ENCODE results near the gene NPR1. TPM values are rescaled to one million over a fixed set of nuclear protein-coding genes. Genes with fewer than 3 reads are reported as not detected.
"Not testable (repeated sequence)": the region's sequence is repeated elsewhere in the genome, so short reads cannot be mapped to it uniquely, and the experiment has no call there.

The NPR1 gene
- total and polyA plus RNA-seq, 2 donors (not counting 3 experiments of a cell fraction or from before 2014, with no cell fraction given), result 9.8 to 13.3 TPM

- POLR2A ChIA-PET, result interaction anchor here (1.4 to 1.6 kb wide), 2 partner anchors 37 to 45 kb away, joined by 4 to 6 read pairs; partner anchors contain the start of genes CHTOP and S100A13
- Histone ChIP-seq H3K4me2 (ENCODE audit: insufficient read depth, low read length) (peak overlapping the region; percentile 83), H3K4me3 (replicated peaks in 1 of 3; ENCODE audit: insufficient read depth in 1 of 3, low read depth in 1 of 3, low read length in 3 of 3) (peak overlapping the region; percentile 21 to 71 (median 31)), H3K27ac (ENCODE audit: insufficient read depth, low read depth, low read length) (peak overlapping the region; percentile 58), H3K4me1 (ENCODE audit: control insufficient read depth, extremely low read depth, insufficient read depth, low read length) (peaks cover 11% of the 10 kb centered on the region), H2AFZ (ENCODE audit: low read depth, low read length) (peak overlapping the region; percentile 70), H3K79me2 (ENCODE audit: control insufficient read depth, insufficient read depth, low read length) (peaks cover 36% of the 10 kb centered on the region), H3K36me3 (ENCODE audit: control insufficient read depth in 2 of 2, extremely low read depth in 1 of 2, insufficient read depth in 2 of 2, low read length in 2 of 2) (peaks cover 12 to 17% of the 10 kb centered on the region in 2 experiments), H3K9ac (replicated peaks; ENCODE audit: extremely low read depth, insufficient read depth, low read length) (peak overlapping the region; percentile 68)
- H3K9me1 ChIP-seq (replicated peaks; ENCODE audit: control insufficient read depth, extremely low read depth, insufficient read depth, low read length); BruUV-seq (replicated peaks); H3K9me3 ChIP-seq (replicated peaks; ENCODE audit: control insufficient read depth, insufficient read depth, low read length); dilution Hi-C loops (cut with MboI; ENCODE audit: extremely low pct_ligation_motif_present, low sequenced_read_pairs); H4K20me1 ChIP-seq (replicated peaks; ENCODE audit: control insufficient read depth, extremely low read depth, insufficient read depth, low read length); DNase-seq (ENCODE audit: low read depth, low spot score); H3K27me3 ChIP-seq (ENCODE audit: control insufficient read depth in 2 of 2, insufficient read depth in 2 of 2, low read length in 2 of 2): not testable (repeated sequence)
- peak; percentile 80 for FAIRE-seq
- CTCF ChIA-PET, result interaction anchor here (0.6 to 2.0 kb wide), 10 partner anchors 38 to 315 kb away, joined by 3 to 13 read pairs (median 4); partner anchors contain the start of genes CHTOP, INTS3, RAB13 and S100A13
- intact Hi-C loops (cut with micrococcal nuclease), result loop anchor here (5.0 kb wide), 1 partner anchor 39 kb away; the partner anchor contains the start of gene CHTOP
Measured at GRCh38 chr1:153671628-153672353, 6.7 kb upstream of the NPR1 start.

DNA sequence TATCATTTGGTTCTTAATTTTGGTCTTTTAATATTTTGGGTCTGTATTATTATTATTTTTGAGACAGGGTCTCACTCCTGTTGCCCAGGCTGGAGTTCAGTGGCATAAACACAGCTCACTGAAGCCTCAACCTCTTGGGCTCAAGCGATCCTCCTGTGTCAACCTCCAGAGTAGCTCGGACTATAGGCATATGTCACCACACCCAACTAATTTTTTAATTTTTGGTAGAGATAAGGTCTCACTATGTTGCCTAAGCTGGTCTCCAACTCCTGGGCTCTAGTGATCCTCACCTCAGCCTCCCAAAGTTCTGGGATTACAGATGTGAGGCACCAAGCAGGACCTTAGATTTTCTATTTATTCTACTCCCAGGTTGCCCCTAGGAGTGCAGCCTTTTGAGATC, 5.0 kb upstream of the NPR1 start:
- Histone ChIP-seq H4K20me1 (replicated peaks; ENCODE audit: control insufficient read depth, extremely low read depth, insufficient read depth, low read length) (no peaks in the 10 kb centered on the region), H2AFZ (ENCODE audit: low read depth, low read length) (no peak overlapping the region), H3K79me2 (ENCODE audit: control insufficient read depth, insufficient read depth, low read length) (peaks cover 22% of the 10 kb centered on the region), H3K36me3 (ENCODE audit: control insufficient read depth in 2 of 2, extremely low read depth in 1 of 2, insufficient read depth in 2 of 2, low read length in 2 of 2) (peaks cover under 1 to 4% of the 10 kb centered on the region in 2 experiments), H3K4me2 (ENCODE audit: insufficient read depth, low read length) (no peak overlapping the region), H3K9ac (replicated peaks; ENCODE audit: extremely low read depth, insufficient read depth, low read length) (no peak overlapping the region), H3K4me1 (ENCODE audit: control insufficient read depth, extremely low read depth, insufficient read depth, low read length) (peaks cover 19% of the 10 kb centered on the region), H3K27me3 (ENCODE audit: control insufficient read depth in 2 of 2, insufficient read depth in 2 of 2, low read length in 2 of 2) (no peaks in the 10 kb centered on the region), H3K9me3 (replicated peaks; ENCODE audit: control insufficient read depth, insufficient read depth, low read length) (no peaks in the 10 kb centered on the region), H3K27ac (ENCODE audit: insufficient read depth, low read depth, low read length) (no peak overlapping the region), H3K9me1 (replicated peaks; ENCODE audit: control insufficient read depth, extremely low read depth, insufficient read depth, low read length) (no peaks in the 10 kb centered on the region), H3K4me3 (replicated peaks in 1 of 3; ENCODE audit: insufficient read depth in 1 of 3, low read depth in 1 of 3, low read length in 3 of 3) (no peak overlapping the region)
- intact Hi-C loops (cut with micrococcal nuclease), result loop anchor here (5.0 kb wide), 1 partner anchor 41 kb away; the partner anchor contains the start of gene CHTOP
- dilution Hi-C loops (cut with MboI; ENCODE audit: extremely low pct_ligation_motif_present, low sequenced_read_pairs), result no loop called here
- BruUV-seq (replicated peaks), result no TSS peak
- POLR2A ChIA-PET, result no interaction called here
- DNase-seq (ENCODE audit: low read depth, low spot score), result no peak
- TF ChIP-seq EZH2 (IDR thresholded peaks at IDR 0.05; ENCODE audit: borderline replicate concordance, low read depth, low read length, severe bottlenecking) (no peak), GATA2 (IDR thresholded peaks at IDR 0.05; ENCODE audit: insufficient read depth, insufficient read length, low read depth, low read length) (no peak), MAX (IDR thresholded peaks at IDR 0.05; ENCODE audit: insufficient read depth, insufficient read length) (no peak), JUN (IDR thresholded peaks at IDR 0.05; ENCODE audit: borderline replicate concordance, insufficient read depth, insufficient read length, low read depth) (no peak), MYC (IDR thresholded peaks at IDR 0.05; ENCODE audit: low read depth, low read length) (no peak), POLR2AphosphoS5 (IDR thresholded peaks at IDR 0.05; ENCODE audit: insufficient read depth, low read depth, low read length) (no peak), FOS (IDR thresholded peaks at IDR 0.05; ENCODE audit: borderline replicate concordance, insufficient read depth, low read length) (no peak), POLR2A (IDR thresholded peaks at IDR 0.05; ENCODE audit: low read depth, low read length) (no peak)
- TF ChIP-seq, protein P1, sequence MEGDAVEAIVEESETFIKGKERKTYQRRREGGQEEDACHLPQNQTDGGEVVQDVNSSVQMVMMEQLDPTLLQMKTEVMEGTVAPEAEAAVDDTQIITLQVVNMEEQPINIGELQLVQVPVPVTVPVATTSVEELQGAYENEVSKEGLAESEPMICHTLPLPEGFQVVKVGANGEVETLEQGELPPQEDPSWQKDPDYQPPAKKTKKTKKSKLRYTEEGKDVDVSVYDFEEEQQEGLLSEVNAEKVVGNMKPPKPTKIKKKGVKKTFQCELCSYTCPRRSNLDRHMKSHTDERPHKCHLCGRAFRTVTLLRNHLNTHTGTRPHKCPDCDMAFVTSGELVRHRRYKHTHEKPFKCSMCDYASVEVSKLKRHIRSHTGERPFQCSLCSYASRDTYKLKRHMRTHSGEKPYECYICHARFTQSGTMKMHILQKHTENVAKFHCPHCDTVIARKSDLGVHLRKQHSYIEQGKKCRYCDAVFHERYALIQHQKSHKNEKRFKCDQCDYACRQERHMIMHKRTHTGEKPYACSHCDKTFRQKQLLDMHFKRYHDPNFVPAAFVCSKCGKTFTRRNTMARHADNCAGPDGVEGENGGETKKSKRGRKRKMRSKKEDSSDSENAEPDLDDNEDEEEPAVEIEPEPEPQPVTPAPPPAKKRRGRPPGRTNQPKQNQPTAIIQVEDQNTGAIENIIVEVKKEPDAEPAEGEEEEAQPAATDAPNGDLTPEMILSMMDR (IDR thresholded peaks at IDR 0.05; ENCODE audit: extremely low read depth in 1 of 2, insufficient read depth in 1 of 2, low read depth in 1 of 2, low read length in 2 of 2), result no peak
- CTCF ChIA-PET, result no interaction called here
- FAIRE-seq, result no peak
